Regular cardiac myocyte (primary cell): Measurements from ENCODE around the gene MSH5. TPM values are rescaled to one million over a fixed set of nuclear protein-coding genes. Genes with fewer than 3 reads are reported as not detected.

ENCODE experiments used
- total RNA-seq: library from RNA; depleted of rRNA; stranded (reverse); fragments of >200 nt; gene quantifications from 2 replicates; pipeline ENCODE4 v1.2.3, GENCODE V29; 2014

Gene MSH5
- 4.4 and 5.4 TPM in 2 replicates for total RNA-seq

DNA sequence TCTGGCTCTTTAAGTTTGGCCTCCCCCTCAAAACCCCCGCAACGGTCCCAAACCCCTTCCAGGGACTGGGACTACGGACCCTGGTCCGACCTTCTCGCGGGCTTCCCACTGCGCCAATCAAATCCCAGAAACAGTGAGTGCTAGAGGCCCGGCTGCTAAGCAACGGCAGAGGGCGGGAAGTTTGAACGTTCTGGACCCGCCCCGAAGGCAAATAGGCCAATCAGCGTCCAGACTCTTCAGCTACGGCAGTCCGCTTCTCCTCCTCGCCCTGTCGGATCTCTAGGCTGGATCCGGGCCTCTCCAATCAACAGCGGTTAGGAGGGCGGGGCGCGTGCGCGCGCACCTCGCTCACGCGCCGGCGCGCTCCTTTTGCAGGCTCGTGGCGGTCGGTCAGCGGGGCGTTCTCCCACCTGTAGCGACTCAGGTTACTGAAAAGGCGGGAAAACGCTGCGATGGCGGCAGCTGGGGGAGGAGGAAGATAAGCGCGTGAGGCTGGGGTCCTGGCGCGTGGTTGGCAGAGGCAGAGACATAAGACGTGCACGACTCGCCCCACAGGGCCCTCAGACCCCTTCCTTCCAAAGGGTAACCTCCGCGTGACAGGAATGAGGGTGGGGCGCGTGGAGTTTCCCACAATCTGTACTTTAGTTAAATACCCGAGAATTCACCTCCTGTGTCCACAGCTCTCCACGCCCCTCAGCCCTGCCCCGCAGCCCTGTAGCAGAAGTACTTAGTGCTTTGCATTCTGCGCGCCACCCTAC, at the start of gene MSH5:
TSS of gene MSH5 (plus strand) at position 367 of the 758 bp plus-strand sequence. CDS start 462 bp downstream, outside the sequence.

DNA sequence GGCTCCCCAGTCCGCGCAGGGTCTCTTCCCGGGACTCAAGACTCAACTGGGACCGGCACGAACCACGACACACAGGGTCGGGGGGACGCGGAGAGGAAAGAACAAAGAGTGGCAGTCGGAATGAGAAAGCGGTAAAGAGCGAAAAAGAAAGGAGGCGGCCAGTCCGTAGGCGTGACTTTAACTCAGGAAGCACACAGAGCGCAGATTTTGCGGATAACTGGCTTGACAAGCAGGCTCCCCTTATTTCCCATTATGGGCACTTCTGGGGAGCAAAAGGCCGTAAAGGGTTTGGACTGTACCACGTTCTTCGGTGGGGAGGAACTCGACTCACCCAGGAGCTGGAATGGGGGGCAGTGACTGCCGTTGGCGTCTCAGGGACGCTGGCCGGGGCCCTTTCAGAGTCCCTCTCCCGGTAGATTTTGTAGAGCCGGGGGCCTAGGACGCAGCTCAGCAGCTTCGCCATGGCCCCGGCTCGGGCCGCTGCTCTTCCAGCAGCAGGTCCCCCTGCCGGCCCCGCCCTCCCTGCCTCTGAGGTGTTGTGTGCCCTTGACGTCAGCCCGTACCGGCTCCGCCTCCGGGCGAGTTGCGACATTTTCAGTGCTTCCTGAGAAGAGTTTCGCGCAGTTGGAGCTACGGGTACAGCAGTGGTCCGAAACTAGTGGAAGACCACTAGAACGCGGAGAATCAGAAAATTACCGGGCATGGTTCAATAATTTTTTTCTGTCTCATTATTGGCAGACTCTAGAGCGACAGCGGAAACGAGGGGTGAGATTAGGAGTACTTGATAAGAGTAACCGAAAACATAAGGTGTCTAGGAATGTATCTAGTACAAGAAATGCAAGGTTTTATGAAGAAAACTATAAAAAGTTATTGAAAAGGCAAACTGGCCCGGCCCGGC, 36.7 kb upstream of the MSH5 start, which contains the start of gene ABHD16A:
TSS of gene ABHD16A (minus strand) at position 506 of the 898 bp plus-strand sequence. CDS start at position 463, 43 bp downstream.

DNA sequence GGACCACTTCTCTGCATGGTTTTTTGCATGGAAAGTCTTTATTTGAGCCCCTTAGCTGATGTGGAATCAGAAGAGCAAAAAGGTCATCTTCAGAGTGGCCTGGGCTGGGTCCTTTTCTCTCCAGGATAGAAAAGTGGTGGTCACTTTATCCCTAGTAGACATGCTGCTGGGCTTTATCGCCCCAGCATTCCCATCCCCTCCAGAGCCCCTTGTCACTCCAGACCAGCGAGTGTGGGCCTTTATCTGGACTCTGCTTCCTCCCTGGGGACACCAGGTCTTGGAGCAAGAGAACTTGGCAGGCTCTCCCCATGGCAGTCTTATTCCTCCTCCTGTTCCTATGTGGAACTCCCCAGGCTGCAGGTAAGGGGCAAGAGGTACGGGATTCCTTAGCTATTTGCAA, 33.2 kb upstream of the MSH5 start, which contains the start of gene LY6G6F:
TSS of gene LY6G6F (plus strand) at position 268 of the 400 bp plus-strand sequence. CDS start at position 309, 41 bp downstream.

DNA sequence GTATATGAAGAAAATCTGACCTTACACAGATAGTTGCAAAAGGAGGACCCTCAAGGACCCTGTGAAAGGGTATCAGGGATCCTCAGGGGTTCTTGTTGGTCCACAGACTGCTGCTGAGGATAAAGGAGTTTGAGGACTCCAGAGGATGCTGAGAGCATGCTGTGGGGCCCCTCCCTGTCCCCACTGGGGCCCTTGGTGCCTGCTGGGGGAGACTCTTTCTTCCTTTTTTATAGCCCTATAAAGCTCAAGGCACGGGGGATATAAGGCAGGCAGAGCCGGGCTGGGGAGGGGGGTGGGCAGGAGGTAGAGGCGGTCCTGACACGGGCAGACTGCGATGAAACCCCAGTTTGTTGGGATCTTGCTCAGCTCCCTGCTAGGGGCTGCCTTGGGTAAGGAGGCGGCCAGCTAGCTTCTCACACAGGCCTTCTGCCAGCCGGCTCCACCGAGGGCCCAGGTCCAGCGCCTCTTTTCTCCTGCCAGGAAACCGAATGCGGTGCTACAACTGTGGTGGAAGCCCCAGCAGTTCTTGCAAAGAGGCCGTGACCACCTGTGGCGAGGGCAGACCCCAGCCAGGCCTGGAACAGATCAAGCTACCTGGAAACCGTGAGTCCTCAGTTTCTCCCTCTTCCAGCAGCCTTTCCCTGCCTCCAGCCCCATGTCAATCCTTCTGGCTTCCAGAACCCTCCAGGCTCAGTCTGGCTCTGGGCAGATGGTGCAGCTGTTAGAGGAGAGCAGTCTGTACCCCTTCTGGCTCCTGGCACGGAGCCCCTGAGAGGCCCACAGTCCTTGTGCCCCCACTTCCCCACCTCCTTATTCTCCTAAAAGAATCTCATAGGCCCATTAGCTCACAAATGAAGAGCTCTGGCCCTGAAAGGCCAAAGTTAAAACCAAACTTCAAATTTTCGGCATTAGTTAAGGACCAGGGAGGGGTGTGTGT, 24.5 kb upstream of the MSH5 start, which contains the start of gene LY6G6D:
TSS of gene LY6G6D (plus strand) at position 327 of the 937 bp plus-strand sequence. CDS start at position 335, 8 bp downstream.

DNA sequence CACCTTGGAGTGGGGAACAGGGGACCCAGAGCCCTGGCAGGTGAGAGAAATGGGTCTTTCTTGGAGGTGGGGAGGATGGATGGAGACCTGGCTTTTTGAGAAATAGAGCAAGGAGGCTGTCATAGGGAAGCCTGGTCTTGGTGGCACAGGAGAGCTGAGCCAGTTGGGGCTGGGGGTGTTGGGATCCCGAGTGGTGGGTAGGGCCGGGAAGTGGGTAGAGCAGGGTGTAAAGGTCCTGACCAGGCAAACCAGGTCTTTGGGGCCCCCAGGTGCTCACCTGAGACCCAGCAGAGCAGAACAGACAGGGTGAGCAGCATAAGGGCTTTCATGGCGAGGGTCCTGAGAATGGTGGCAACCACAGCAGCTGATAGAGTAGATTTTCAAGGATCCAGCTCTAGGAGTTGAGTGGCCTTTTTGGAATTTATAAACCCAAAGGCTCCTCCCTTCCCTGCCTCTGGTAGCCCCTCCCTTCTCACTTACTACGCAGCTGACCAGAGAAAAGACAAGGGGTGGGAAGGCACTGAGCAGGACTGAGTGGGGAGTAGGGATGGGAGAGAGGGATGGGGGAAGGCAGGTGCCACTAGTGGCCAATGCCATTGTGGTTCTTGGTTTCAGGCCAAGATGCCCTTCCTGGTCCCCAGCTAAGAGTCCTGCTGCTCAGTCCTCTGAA, 18.3 kb upstream of the MSH5 start, which contains the start of gene LY6G6C:
TSS of gene LY6G6C (minus strand) at position 396 of the 670 bp plus-strand sequence. CDS start at position 329, 67 bp downstream.

DNA sequence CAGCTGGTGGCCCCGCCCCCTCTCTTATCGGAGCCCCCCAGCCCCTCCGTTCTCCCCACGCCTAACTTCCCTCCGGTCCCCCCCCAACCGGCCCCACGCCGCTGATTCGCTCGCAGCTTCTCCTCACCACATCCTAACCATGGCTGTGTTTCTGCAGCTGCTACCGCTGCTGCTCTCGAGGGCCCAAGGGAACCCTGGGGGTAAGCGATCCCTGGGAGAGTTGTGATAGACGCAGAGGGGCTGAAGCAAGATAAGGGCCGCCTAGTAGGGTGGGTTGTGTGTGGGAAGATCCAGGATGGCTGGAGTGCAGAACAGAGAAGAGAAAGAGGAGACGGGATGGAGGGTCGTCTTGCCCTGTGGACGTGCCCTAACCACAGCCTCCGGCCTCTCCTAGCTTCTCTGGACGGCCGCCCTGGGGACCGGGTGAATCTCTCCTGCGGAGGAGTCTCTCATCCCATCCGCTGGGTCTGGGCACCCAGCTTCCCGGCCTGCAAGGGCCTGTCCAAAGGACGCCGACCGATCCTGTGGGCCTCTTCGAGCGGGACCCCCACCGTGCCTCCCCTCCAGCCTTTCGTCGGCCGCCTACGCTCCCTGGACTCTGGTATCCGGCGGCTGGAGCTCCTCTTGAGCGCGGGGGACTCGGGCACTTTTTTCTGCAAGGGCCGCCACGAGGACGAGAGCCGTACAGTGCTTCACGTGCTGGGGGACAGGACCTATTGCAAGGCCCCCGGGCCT, 16.4 kb upstream of the MSH5 start, which contains the start of gene MPIG6B:
TSS of gene MPIG6B (plus strand) at position 129 of the 735 bp plus-strand sequence. CDS start at position 140, 11 bp downstream.

DNA sequence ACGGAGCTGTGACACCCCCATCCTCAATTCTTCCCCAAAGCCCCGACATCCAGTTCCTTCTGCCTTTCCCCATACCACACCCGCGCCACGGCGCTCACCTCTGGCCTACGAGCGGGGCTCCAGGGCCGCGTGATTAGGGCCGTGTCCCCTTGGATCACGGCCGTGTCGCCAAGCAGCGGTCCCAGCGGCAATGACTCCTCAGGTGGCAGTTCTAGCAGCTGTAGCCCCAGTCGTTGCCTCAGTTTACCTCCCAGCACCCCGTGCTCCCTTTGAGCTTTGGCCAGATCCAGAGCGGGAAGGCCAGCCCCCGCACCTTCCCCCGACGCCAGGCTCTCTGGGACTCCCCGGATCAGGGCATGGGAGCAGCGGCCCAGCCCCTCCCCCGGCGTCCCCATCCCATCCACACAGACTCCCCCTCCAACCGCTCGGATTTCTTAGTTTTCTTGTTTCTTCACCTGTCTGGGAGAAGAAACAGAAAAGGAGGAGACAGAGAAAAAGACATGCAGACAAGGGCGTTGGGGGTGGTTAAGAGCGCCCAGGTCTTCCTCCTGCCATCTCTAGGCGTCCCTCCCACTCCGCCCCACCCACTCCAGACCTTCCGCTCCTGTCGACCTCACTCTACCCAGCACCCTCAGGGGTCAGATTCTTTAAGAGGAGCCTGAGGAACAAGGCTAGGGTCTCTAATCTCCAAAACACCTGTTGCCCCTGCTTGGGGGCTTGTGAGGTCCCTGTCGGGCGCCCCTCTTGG, 10.9 kb upstream of the MSH5 start, which contains the start of gene DDAH2:
TSS of gene DDAH2 (minus strand) at position 533 of the 748 bp plus-strand sequence. CDS start at position 395, 138 bp downstream.

DNA sequence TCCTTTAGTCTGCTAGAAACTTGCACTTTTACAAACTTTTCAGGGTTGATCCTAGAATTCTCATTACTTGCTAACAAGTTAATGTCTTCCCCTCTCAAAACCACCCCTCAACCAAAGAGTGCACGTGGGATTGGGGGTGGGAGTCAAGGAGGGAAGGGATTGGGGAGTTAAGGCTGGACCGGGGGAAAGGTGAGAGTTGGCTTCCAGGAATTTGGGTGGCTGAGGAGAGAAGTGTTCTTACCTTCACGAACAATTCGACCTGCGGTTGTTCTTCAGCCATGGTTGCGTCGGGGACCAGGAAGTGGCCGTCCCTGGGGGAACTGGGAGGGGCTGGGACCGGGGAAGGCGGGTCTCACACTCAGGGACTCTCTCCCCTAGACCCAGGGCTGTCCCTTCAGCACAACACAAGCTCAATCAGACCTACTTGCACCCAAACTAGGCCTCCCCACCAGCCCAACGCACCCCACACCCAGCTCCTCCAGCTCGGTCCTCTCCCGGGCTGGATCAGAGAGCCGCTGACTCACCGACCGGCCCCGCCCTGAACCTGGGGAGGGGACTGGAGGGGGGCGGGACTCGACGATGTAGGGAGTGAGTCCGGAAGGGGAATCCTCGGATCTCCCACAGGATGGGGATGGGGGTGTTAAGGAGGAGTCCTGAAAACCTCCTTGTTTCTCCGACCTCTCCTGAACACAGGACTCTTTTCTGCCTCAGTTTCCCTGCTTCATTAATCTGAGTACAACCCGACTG, 3.6 kb upstream of the MSH5 start, which contains the start of gene CLIC1:
TSS of gene CLIC1 (minus strand) at position 510 of the 747 bp plus-strand sequence. CDS start at position 280, 230 bp downstream.

DNA sequence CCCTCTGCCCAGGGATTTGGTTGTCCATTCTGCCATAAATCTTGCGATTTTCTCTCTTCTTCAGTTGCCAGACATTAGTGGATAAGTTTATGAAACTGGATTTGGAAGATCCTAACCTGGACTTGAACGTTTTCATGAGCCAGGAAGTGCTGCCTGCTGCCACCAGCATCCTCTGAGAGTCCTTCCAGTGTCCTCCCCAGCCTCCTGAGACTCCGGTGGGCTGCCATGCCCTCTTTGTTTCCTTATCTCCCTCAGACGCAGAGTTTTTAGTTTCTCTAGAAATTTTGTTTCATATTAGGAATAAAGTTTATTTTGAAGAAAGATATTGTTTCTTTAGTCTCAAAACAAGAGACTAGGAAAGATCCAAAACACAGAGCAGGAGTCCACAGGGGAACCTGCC, 22.6 kb downstream of the MSH5 start, which contains the start of gene SAPCD1:
TSS of gene SAPCD1 (plus strand) at position 301 of the 400 bp plus-strand sequence. CDS start 399 bp downstream, outside the sequence.

DNA sequence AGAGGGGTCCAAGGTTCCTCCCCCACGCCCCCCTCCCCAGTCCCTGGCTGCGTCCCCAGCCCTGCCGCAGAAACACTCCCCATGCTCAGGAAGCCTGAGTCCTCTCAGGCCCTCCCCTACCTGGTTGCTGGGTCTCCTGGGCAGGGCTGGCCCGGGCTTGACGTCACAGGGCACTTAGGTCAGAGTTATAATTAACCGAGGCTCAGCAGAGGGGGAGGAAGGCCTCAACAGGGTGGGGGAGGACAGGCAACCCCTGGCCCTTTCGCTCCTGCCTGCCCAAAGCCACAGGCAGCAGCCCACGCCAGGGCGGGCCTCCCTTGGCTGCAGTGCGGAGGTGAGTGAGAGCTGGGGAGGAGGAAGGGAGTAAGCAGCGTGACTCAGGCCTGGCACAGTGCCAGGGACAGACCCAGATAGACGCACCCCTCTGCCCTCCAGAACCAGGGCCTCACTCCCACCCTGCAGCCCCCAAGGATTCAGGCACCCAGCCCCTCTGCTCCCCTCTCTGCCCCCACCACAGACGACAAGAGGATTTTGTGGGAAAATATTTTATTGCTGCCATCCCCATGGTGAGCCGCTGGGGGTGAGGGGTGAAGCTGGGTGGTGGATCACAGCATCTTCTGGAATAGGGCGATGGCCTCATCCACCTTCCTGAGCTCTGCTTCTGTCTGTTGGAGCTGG, 37.3 kb downstream of the MSH5 start, which contains the start of gene VWA7:
TSS of gene VWA7 (minus strand) at position 340 of the 678 bp plus-strand sequence. CDS start 549 bp downstream, outside the sequence.

DNA sequence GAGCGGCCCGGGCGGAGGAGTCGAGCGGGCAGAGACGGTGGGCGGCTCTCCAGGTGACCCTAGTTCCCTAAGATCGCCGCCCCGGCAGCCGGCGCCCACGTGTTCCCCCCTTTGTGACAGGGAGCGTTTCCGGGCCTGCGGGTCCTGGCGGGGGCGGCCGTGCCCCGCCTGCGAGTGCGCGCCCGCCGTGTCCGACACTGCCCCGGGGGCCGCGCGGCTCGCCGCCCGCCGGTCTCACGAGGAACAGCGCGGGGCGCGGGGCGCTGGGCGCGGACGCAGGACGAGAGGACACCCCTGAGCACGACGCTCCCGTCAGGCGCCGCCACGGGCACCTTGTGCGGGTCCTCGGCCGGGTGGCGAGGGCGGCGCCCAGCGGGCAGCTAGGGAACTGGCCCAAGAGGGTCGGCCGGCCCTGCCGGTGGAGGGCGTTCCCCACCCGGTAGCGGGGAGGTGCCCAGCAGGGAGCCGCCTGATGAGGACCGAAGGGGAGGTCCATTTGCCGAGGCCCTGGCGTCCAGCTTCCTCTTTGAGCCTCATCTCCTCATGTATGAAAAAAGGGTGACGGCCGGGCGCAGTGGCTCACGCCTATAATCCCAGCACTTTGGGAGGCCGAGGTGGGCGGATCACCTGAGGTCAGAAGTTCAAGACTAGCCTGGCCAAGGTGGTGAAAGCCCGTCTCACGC, 56.0 kb downstream of the MSH5 start, which contains the start of gene VARS1:
TSS of gene VARS1 (minus strand) at position 137 of the 683 bp plus-strand sequence. CDS start 535 bp downstream, outside the sequence.

DNA sequence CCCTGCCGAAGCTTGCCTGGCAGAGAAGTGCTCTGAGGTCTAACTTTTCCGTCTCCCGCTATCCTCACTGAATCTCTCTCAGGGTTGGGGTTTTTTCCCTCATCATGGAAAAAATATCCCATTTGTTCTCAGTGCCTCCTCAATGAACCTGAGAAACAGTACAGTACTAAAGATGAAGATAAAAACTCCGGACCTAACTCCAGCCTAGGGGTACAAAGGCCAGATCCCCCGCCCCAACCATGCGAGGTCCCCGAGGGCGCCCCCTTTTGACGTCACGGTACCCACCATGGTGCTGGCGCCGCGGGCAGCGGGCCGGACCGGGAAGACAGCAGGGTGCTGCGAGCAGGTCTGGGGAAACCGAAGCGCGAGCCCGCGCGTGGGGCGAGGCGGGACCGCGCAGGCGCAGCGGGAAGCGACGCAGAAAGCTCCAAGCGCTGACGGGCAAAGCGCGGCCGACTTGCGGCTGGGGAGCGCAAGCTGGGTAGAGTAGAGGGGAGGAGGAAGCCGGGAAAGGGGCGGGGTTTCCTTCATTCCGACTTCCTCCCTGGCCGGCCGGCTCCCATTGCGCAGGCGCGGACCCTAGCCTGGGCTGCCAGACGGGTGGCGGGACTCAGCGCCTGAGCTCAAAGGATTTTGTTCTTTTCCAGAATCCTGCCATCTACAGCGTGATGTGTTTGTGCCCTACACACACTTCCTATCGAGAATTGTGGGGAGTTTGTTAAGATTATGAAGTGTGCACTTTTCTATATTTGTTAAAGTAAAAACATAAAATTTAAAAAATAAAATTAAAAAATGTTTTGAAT, 66.9 kb downstream of the MSH5 start, which contains the start of gene LSM2:
TSS of gene LSM2 (minus strand) at position 497 of the 803 bp plus-strand sequence. CDS start at position 288, 209 bp downstream.

